HFFc6 (cell line): Measurements from ENCODE around the gene NFIL3. TPM values are rescaled to one million over a fixed set of nuclear protein-coding genes. Genes with fewer than 3 reads are reported as not detected.

Experiments used
- DNase-seq: peaks from one replicate; pipeline ENCODE4 v3.0.0-alpha.2; 2018
- H3K27ac Mint-ChIP-seq: 2 replicates; pipeline ENCODE4 v1.8.0; 2020; ENCODE audit warnings: mild to moderate bottlenecking, mixed read lengths
- H3K27me3 Mint-ChIP-seq: 2 replicates; pipeline ENCODE4 v1.8.0; 2021; ENCODE audit warnings: mild to moderate bottlenecking, moderate library complexity, mixed read lengths; ENCODE audit not compliant: insufficient read depth
- H3K36me3 Mint-ChIP-seq: 2 replicates; pipeline ENCODE4 v1.8.0; 2021; ENCODE audit warnings: low read depth, mixed read lengths
- H3K4me1 Mint-ChIP-seq: 2 replicates; pipeline ENCODE4 v1.8.0; 2020; ENCODE audit warnings: low read depth, mixed read lengths
- H3K4me3 Mint-ChIP-seq: 2 replicates; pipeline ENCODE4 v1.8.0; 2020; ENCODE audit warnings: mild to moderate bottlenecking, moderate library complexity, mixed read lengths
- H3K9me3 Mint-ChIP-seq: 2 replicates; pipeline ENCODE4 v1.8.0; 2020; ENCODE audit warnings: mild to moderate bottlenecking, mixed read lengths
- CTCF ChIP-seq: fragments of 200-600 bp; sonication (generic); IDR thresholded peaks from 2 replicates; pipeline ENCODE4 v1.5.0; 2021; ENCODE audit warnings: antibody characterized with exemption, mild to moderate bottlenecking
- total RNA-seq, 6 experiments: library from RNA; stranded (reverse); fragmentation: NEBNext Ultra II Directional; extraction: Animal tissue kit (Norgen Biotek cat#: 25700); gene quantifications; 2 replicates in 1 of 6; 3 replicates in 5 of 6; pipeline ENCODE4 v1.2.3, GENCODE V29; 2021

Gene NFIL3
- total RNA-seq, 6 experiments from 2014 or later: 11.8 to 18.5 (median 17.4) TPM

GRCh38 chr9:91403665-91404543, 19.7 kb downstream of the NFIL3 start:
- Mint-ChIP-seq H3K36me3 (peaks cover 12% of the 10 kb centered on the region), H3K27ac (no peak overlapping the region), H3K9me3 (no peaks in the 10 kb centered on the region), H3K27me3 (no peaks in the 10 kb centered on the region), H3K4me1 (peaks cover 21% of the 10 kb centered on the region), H3K4me3 (no peak overlapping the region)
- no peak for TF ChIP-seq CTCF
- DNase-seq: no peak

- H3K9me3 Mint-ChIP-seq: no peaks in the 10 kb centered on the region
- no peak overlapping the region for H3K4me3 Mint-ChIP-seq
- no peak overlapping the region for H3K27ac Mint-ChIP-seq
- no peaks in the 10 kb centered on the region for H3K36me3 Mint-ChIP-seq
- TF ChIP-seq CTCF: no peak
- H3K27me3 Mint-ChIP-seq: no peaks in the 10 kb centered on the region; the same call in 1 of the 2 replicates
- no peak for DNase-seq
- peaks cover 29% of the 10 kb centered on the region for H3K4me1 Mint-ChIP-seq
Measured at GRCh38 chr9:91398926-91399325, 24.7 kb downstream of the NFIL3 start.

DNA sequence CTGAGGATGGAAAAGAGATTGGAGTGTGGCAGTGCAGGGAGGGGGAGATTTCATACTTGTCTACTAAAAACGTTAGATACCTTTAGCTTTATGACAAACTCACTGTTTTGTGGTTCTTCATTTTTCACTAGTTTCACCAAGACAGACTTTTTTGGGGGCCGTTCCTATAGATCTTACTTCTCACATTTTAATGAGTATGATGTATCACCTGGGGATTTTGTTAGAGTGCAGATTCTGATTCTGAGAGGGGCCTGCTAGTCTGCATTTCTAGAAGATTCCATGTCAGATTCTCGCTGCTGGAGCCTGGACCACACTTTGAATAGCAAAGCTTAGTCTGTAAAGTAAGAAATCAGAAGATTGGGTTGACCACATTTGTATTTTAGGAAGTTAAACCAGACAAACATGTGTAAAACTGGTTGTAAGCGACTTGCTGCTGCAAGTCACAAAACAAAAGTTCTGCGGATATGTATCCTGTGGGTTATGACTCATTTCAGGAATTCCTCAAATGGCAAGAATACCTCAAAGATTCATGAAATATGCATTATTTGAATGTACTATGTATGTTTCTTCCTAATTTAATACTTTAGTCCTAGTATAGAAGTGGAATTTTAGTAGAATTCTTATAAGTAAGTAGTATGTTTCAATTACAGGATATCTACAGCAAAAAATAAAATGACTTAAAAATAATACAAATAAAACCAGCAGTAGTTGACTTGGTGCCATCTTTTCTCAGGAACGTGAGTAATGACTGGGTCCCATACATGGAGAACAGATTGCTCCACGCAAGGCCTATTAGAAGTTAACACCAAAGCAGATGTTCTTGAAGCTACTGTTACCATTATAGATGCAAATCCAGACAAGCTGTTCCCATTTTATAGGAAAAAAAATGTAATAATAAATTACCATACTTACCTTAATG, 27.8 kb downstream of the NFIL3 start:
- DNase-seq: peak; percentile 75
- no peaks in the 10 kb centered on the region; the same call in 1 of the 2 replicates for H3K27me3 Mint-ChIP-seq
- peak overlapping the region; percentile 48 for H3K4me3 Mint-ChIP-seq
- no peak for TF ChIP-seq CTCF
- H3K9me3 Mint-ChIP-seq: no peaks in the 10 kb centered on the region
- peak overlapping the region; percentile 72 for H3K27ac Mint-ChIP-seq
- H3K4me1 Mint-ChIP-seq: peaks cover 46% of the 10 kb centered on the region
- no peaks in the 10 kb centered on the region for H3K36me3 Mint-ChIP-seq

DNA sequence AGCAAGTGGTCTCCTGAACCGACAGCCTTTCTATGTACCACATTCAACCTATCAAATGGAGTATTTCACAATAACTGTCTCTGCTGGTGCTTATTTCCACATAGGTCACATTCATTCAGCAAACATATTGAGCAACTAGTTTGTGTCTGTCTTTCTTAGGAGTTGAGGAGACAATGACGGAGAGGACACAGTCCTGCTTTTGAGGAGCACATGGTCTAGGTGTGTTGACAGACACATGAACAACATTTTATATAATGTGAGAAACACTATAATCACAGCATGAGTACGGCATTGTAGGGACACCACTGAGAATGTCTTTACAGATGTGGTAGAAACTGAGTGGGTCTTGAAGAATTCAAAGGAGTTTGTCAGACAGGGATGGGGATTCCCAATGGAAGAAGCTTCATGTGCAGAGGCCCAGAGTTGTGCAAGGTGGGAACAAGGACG, 28.5 kb downstream of the NFIL3 start:
- H3K4me1 Mint-ChIP-seq: peaks cover 48% of the 10 kb centered on the region
- H3K27me3 Mint-ChIP-seq: no peaks in the 10 kb centered on the region; the same call in 1 of the 2 replicates
- peak; percentile 14 for DNase-seq
- peak overlapping the region; percentile 48 for H3K4me3 Mint-ChIP-seq
- H3K9me3 Mint-ChIP-seq: no peaks in the 10 kb centered on the region
- H3K27ac Mint-ChIP-seq: peak overlapping the region; percentile 72
- no peaks in the 10 kb centered on the region for H3K36me3 Mint-ChIP-seq
- no peak for TF ChIP-seq CTCF

- no peak for TF ChIP-seq CTCF
- Mint-ChIP-seq H3K4me1 (peaks cover 48% of the 10 kb centered on the region), H3K36me3 (no peaks in the 10 kb centered on the region), H3K27me3 (no peaks in the 10 kb centered on the region; the same call in 1 of the 2 replicates), H3K27ac (no peak overlapping the region), H3K9me3 (no peaks in the 10 kb centered on the region), H3K4me3 (no peak overlapping the region)
- DNase-seq: no peak
Measured at GRCh38 chr9:91393826-91394225, 29.8 kb downstream of the NFIL3 start.
